Measurements from ENCODE around the gene BPIFA3. TPM values are rescaled to one million over a fixed set of nuclear protein-coding genes. Genes with fewer than 3 reads are reported as not detected.
A peak's percentile ranks its signal among the peaks of the same experiment; 100 is the strongest.

BPIFA3 gene
- total and polyA plus RNA-seq, 2 of the 13 experiments (the other 11 are each of a cell fraction or from before 2014, with no cell fraction given) = not detected

DNA sequence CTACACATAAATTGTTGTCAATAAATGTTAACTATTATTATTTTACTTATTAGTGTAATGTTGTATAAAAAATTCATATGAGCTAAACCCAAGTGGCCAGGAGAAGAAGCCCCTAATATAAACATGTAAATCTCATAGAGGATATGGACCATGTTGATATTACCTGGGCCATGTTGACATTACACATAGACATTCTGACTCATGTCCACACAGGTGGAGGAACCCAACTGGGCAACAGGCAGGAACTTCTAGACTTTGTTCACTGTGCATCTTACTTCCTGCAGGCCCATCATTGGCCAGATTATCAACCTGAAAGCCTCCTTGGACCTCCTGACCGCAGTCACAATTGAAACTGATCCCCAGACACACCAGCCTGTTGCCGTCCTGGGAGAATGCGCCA lies 42.0 kb upstream of the BPIFA3 start (continued):
- no peak for TF ChIP-seq MYPOP (CRISPR knock-in tag; IDR thresholded peaks at IDR 0.05)
- TF ChIP-seq KAT2B (IDR thresholded peaks at IDR 0.05; ENCODE audit: borderline replicate concordance, low read depth, low read length) = no peak
- TF ChIP-seq ZNF383 (CRISPR knock-in tag; IDR thresholded peaks at IDR 0.05; ENCODE audit: borderline replicate concordance) = no peak
- TF ChIP-seq, protein P1, sequence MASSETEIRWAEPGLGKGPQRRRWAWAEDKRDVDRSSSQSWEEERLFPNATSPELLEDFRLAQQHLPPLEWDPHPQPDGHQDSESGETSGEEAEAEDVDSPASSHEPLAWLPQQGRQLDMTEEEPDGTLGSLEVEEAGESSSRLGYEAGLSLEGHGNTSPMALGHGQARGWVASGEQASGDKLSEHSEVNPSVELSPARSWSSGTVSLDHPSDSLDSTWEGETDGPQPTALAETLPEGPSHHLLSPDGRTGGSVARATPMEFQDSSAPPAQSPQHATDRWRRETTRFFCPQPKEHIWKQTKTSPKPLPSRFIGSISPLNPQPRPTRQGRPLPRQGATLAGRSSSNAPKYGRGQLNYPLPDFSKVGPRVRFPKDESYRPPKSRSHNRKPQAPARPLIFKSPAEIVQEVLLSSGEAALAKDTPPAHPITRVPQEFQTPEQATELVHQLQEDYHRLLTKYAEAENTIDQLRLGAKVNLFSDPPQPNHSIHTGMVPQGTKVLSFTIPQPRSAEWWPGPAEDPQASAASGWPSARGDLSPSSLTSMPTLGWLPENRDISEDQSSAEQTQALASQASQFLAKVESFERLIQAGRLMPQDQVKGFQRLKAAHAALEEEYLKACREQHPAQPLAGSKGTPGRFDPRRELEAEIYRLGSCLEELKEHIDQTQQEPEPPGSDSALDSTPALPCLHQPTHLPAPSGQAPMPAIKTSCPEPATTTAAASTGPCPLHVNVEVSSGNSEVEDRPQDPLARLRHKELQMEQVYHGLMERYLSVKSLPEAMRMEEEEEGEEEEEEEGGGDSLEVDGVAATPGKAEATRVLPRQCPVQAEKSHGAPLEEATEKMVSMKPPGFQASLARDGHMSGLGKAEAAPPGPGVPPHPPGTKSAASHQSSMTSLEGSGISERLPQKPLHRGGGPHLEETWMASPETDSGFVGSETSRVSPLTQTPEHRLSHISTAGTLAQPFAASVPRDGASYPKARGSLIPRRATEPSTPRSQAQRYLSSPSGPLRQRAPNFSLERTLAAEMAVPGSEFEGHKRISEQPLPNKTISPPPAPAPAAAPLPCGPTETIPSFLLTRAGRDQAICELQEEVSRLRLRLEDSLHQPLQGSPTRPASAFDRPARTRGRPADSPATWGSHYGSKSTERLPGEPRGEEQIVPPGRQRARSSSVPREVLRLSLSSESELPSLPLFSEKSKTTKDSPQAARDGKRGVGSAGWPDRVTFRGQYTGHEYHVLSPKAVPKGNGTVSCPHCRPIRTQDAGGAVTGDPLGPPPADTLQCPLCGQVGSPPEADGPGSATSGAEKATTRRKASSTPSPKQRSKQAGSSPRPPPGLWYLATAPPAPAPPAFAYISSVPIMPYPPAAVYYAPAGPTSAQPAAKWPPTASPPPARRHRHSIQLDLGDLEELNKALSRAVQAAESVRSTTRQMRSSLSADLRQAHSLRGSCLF (CRISPR knock-in tag; IDR thresholded peaks at IDR 0.05; ENCODE audit: borderline replicate concordance) = no peak
- TF ChIP-seq TOPORS (CRISPR knock-in tag; IDR thresholded peaks at IDR 0.05) = no peak
- TF ChIP-seq ELF3 (CRISPR knock-in tag; IDR thresholded peaks at IDR 0.05) = peak; percentile 48; the same call in 1 of the 2 replicates

- FAIRE-seq (no peak), DNase-seq (ENCODE audit: low spot score) (no peak), ATAC-seq (no peak)
- Histone ChIP-seq H3K9me3 (ENCODE audit: low read length) (no peaks in the 10 kb centered on the region), H4K20me1 (ENCODE audit: insufficient read depth, low read length) (no peaks in the 10 kb centered on the region), H3K4me1 (ENCODE audit: insufficient read depth, low read length) (peaks cover 8% of the 10 kb centered on the region), H3K36me3 (replicated peaks in 1 of 2; ENCODE audit: control insufficient read depth in 1 of 2, insufficient read depth in 2 of 2, low read length in 2 of 2) (no peaks in the 10 kb centered on the region), H3K27ac (ENCODE audit: extremely low read length, insufficient read depth, low read length) (no peak overlapping the region), H3K4me2 (ENCODE audit: low read depth, low read length) (no peak overlapping the region), H3K79me2 (ENCODE audit: insufficient read depth, low read length) (no peaks in the 10 kb centered on the region), H2AFZ (ENCODE audit: low read length) (no peak overlapping the region), H3K4me3 (replicated peaks in 1 of 3; ENCODE audit: insufficient read depth in 1 of 3, low read depth in 2 of 3, low read length in 3 of 3) (no peak overlapping the region), H3K9ac (ENCODE audit: insufficient read depth, low read depth, low read length) (no peak overlapping the region), H3K27me3 (ENCODE audit: control insufficient read depth in 1 of 2, insufficient read depth in 2 of 2, low read length in 2 of 2) (peaks cover 2 to 17% of the 10 kb centered on the region in 2 experiments; a peak in 2 of 5 replicates)
- CTCF ChIA-PET (ENCODE audit: low intra/inter-chr PET ratio, low total read pairs) = no interaction called here
- intact Hi-C loops (cut with micrococcal nuclease; ENCODE audit: unreplicated experiment) (no loop called here), in situ Hi-C loops (cut with HindIII; ENCODE audit: extremely low pct_ligation_motif_present, low pct_unique_long_range_greater_than_20kb) (no loop called here)
- BruUV-seq (replicated peaks) = no TSS peak
- POLR2A ChIA-PET = no interaction called here
- TF ChIP-seq ZNF468 (CRISPR knock-in tag; IDR thresholded peaks at IDR 0.05) (no peak), HMGXB3 (CRISPR knock-in tag; IDR thresholded peaks at IDR 0.05; ENCODE audit: borderline replicate concordance) (no peak), ZNF496 (CRISPR knock-in tag; IDR thresholded peaks at IDR 0.05; ENCODE audit: insufficient replicate concordance) (no peak), HOXD1 (CRISPR knock-in tag; IDR thresholded peaks at IDR 0.05) (no peak), MED8 (CRISPR knock-in tag; IDR thresholded peaks at IDR 0.05; ENCODE audit: insufficient replicate concordance) (no peak), TGIF2 (CRISPR knock-in tag; IDR thresholded peaks at IDR 0.05) (no peak), ZNF451 (CRISPR knock-in tag; IDR thresholded peaks at IDR 0.05) (no peak)
- 11% methylated on average over 3 of the region's 3 CpGs for WGBS (ENCODE audit: low lambda C conversion rate)
Measured at GRCh38 chr20:33176101-33176500, 41.1 kb upstream of the BPIFA3 start.

Data from HepG2 (cell line).